ENCODE data around the gene RNMT.
A peak's percentile ranks its signal among the peaks of the same experiment; 100 is the strongest.

Gene RNMT

GRCh38 chr18:13791181-13791580 lies 64.7 kb downstream of the RNMT start:
- H3K4me3 ChIP-seq (ENCODE audit: insufficient read depth, low read depth, low read length) = no peak overlapping the region
- H3K27me3 ChIP-seq (ENCODE audit: control insufficient read depth, insufficient read depth, low read length, poor library complexity, severe bottlenecking) = no peaks in the 10 kb centered on the region
- H3K36me3 ChIP-seq (ENCODE audit: control insufficient read depth, insufficient read depth, low read length) = no peaks in the 10 kb centered on the region
- H3K4me1 ChIP-seq (ENCODE audit: control insufficient read depth, insufficient read depth, low read length) = no peaks in the 10 kb centered on the region
- no peaks in the 10 kb centered on the region for H3K9me3 ChIP-seq (ENCODE audit: control insufficient read depth, low read length)
- 87 to 91% methylated on average over 7 of the region's 7 CpGs for WGBS, 2 experiments
- H3K27ac ChIP-seq (ENCODE audit: insufficient read depth, low read depth, low read length, poor library complexity, severe bottlenecking) = no peak overlapping the region

- WGBS, 2 experiments = 53 to 61% methylated on average over 7 of the region's 7 CpGs
- Histone ChIP-seq H3K36me3 (ENCODE audit: control insufficient read depth, insufficient read depth, low read length) (no peaks in the 10 kb centered on the region), H3K27ac (ENCODE audit: insufficient read depth, low read depth, low read length, poor library complexity, severe bottlenecking) (no peak overlapping the region), H3K4me3 (ENCODE audit: insufficient read depth, low read depth, low read length) (no peak overlapping the region), H3K4me1 (ENCODE audit: control insufficient read depth, insufficient read depth, low read length) (no peaks in the 10 kb centered on the region), H3K9me3 (ENCODE audit: control insufficient read depth, low read length) (no peaks in the 10 kb centered on the region), H3K27me3 (ENCODE audit: control insufficient read depth, insufficient read depth, low read length, poor library complexity, severe bottlenecking) (no peaks in the 10 kb centered on the region)
These were observed 67.3 kb downstream of the RNMT start for GRCh38 chr18:13793819-13794218.

GRCh38 chr18:13796515-13796914 lies 70.0 kb downstream of the RNMT start:
- H3K27ac ChIP-seq (ENCODE audit: insufficient read depth, low read depth, low read length, poor library complexity, severe bottlenecking) = no peak overlapping the region
- no peaks in the 10 kb centered on the region for H3K36me3 ChIP-seq (ENCODE audit: control insufficient read depth, insufficient read depth, low read length)
- WGBS, 2 experiments = 89 to 90% methylated on average over 14 of the region's 14 CpGs
- peaks cover 6% of the 10 kb centered on the region for H3K4me1 ChIP-seq (ENCODE audit: control insufficient read depth, insufficient read depth, low read length)
- no peaks in the 10 kb centered on the region for H3K9me3 ChIP-seq (ENCODE audit: control insufficient read depth, low read length)
- peaks cover 16% of the 10 kb centered on the region for H3K27me3 ChIP-seq (ENCODE audit: control insufficient read depth, insufficient read depth, low read length, poor library complexity, severe bottlenecking)
- H3K4me3 ChIP-seq (ENCODE audit: insufficient read depth, low read depth, low read length) = no peak overlapping the region

- 83 to 97% methylated on average over 2 to 3 of the region's 3 CpGs for WGBS, 2 experiments
- Histone ChIP-seq H3K9me3 (ENCODE audit: control insufficient read depth, low read length) (no peaks in the 10 kb centered on the region), H3K27me3 (ENCODE audit: control insufficient read depth, insufficient read depth, low read length, poor library complexity, severe bottlenecking) (peaks cover 19% of the 10 kb centered on the region), H3K36me3 (ENCODE audit: control insufficient read depth, insufficient read depth, low read length) (no peaks in the 10 kb centered on the region), H3K27ac (ENCODE audit: insufficient read depth, low read depth, low read length, poor library complexity, severe bottlenecking) (no peak overlapping the region), H3K4me3 (ENCODE audit: insufficient read depth, low read depth, low read length) (no peak overlapping the region), H3K4me1 (ENCODE audit: control insufficient read depth, insufficient read depth, low read length) (peaks cover 6% of the 10 kb centered on the region)
These were observed 70.7 kb downstream of the RNMT start for GRCh38 chr18:13797157-13797611.

GRCh38 chr18:13799396-13799795 lies 72.9 kb downstream of the RNMT start:
- 87 to 91% methylated on average over 11 of the region's 11 CpGs for WGBS, 2 experiments
- H3K27ac ChIP-seq (ENCODE audit: insufficient read depth, low read depth, low read length, poor library complexity, severe bottlenecking) = no peak overlapping the region
- peaks cover 19% of the 10 kb centered on the region for H3K27me3 ChIP-seq (ENCODE audit: control insufficient read depth, insufficient read depth, low read length, poor library complexity, severe bottlenecking)
- H3K4me1 ChIP-seq (ENCODE audit: control insufficient read depth, insufficient read depth, low read length) = peaks cover 6% of the 10 kb centered on the region
- H3K4me3 ChIP-seq (ENCODE audit: insufficient read depth, low read depth, low read length) = no peak overlapping the region
- H3K9me3 ChIP-seq (ENCODE audit: control insufficient read depth, low read length) = no peaks in the 10 kb centered on the region
- H3K36me3 ChIP-seq (ENCODE audit: control insufficient read depth, insufficient read depth, low read length) = no peaks in the 10 kb centered on the region

GRCh38 chr18:13800505-13801259 lies 74.2 kb downstream of the RNMT start:
- H3K4me1 ChIP-seq (ENCODE audit: control insufficient read depth, insufficient read depth, low read length) = peaks cover 6% of the 10 kb centered on the region
- H3K27me3 ChIP-seq (ENCODE audit: control insufficient read depth, insufficient read depth, low read length, poor library complexity, severe bottlenecking) = peaks cover 19% of the 10 kb centered on the region
- H3K27ac ChIP-seq (ENCODE audit: insufficient read depth, low read depth, low read length, poor library complexity, severe bottlenecking) = no peak overlapping the region
- H3K9me3 ChIP-seq (ENCODE audit: control insufficient read depth, low read length) = no peaks in the 10 kb centered on the region
- H3K36me3 ChIP-seq (ENCODE audit: control insufficient read depth, insufficient read depth, low read length) = no peaks in the 10 kb centered on the region
- H3K4me3 ChIP-seq (ENCODE audit: insufficient read depth, low read depth, low read length) = peak overlapping the region; percentile 40
- 13 to 14% methylated on average over 30 of the region's 30 CpGs for WGBS, 2 experiments

- 12% methylated on average over 15 of the region's 15 CpGs for WGBS, 2 experiments
- H3K27me3 ChIP-seq (ENCODE audit: control insufficient read depth, insufficient read depth, low read length, poor library complexity, severe bottlenecking) = peaks cover 19% of the 10 kb centered on the region
- H3K9me3 ChIP-seq (ENCODE audit: control insufficient read depth, low read length) = no peaks in the 10 kb centered on the region
- no peaks in the 10 kb centered on the region for H3K36me3 ChIP-seq (ENCODE audit: control insufficient read depth, insufficient read depth, low read length)
- peaks cover 6% of the 10 kb centered on the region for H3K4me1 ChIP-seq (ENCODE audit: control insufficient read depth, insufficient read depth, low read length)
- no peak overlapping the region for H3K27ac ChIP-seq (ENCODE audit: insufficient read depth, low read depth, low read length, poor library complexity, severe bottlenecking)
- H3K4me3 ChIP-seq (ENCODE audit: insufficient read depth, low read depth, low read length) = peak overlapping the region; percentile 40
These were observed 74.8 kb downstream of the RNMT start for GRCh38 chr18:13801260-13801601.

GRCh38 chr18:13804305-13804704 lies 77.8 kb downstream of the RNMT start:
- 89 to 90% methylated on average over 4 of the region's 4 CpGs for WGBS, 2 experiments
- no peak overlapping the region for H3K27ac ChIP-seq (ENCODE audit: insufficient read depth, low read depth, low read length, poor library complexity, severe bottlenecking)
- H3K4me3 ChIP-seq (ENCODE audit: insufficient read depth, low read depth, low read length) = no peak overlapping the region
- peaks cover 10% of the 10 kb centered on the region for H3K4me1 ChIP-seq (ENCODE audit: control insufficient read depth, insufficient read depth, low read length)
- peaks cover 19% of the 10 kb centered on the region for H3K27me3 ChIP-seq (ENCODE audit: control insufficient read depth, insufficient read depth, low read length, poor library complexity, severe bottlenecking)
- H3K36me3 ChIP-seq (ENCODE audit: control insufficient read depth, insufficient read depth, low read length) = no peaks in the 10 kb centered on the region
- no peaks in the 10 kb centered on the region for H3K9me3 ChIP-seq (ENCODE audit: control insufficient read depth, low read length)

- 21 to 26% methylated on average over 8 of the region's 8 CpGs for WGBS, 2 experiments
- H3K4me1 ChIP-seq (ENCODE audit: control insufficient read depth, insufficient read depth, low read length) = peaks cover 4% of the 10 kb centered on the region
- no peak overlapping the region for H3K4me3 ChIP-seq (ENCODE audit: insufficient read depth, low read depth, low read length)
- no peaks in the 10 kb centered on the region for H3K36me3 ChIP-seq (ENCODE audit: control insufficient read depth, insufficient read depth, low read length)
- no peaks in the 10 kb centered on the region for H3K27me3 ChIP-seq (ENCODE audit: control insufficient read depth, insufficient read depth, low read length, poor library complexity, severe bottlenecking)
- no peak overlapping the region for H3K27ac ChIP-seq (ENCODE audit: insufficient read depth, low read depth, low read length, poor library complexity, severe bottlenecking)
- no peaks in the 10 kb centered on the region for H3K9me3 ChIP-seq (ENCODE audit: control insufficient read depth, low read length)
These were observed 82.0 kb downstream of the RNMT start for GRCh38 chr18:13808294-13809042.

GRCh38 chr18:13809043-13809430 lies 82.6 kb downstream of the RNMT start:
- Histone ChIP-seq H3K27ac (ENCODE audit: insufficient read depth, low read depth, low read length, poor library complexity, severe bottlenecking) (no peak overlapping the region), H3K4me3 (ENCODE audit: insufficient read depth, low read depth, low read length) (no peak overlapping the region), H3K4me1 (ENCODE audit: control insufficient read depth, insufficient read depth, low read length) (peaks cover 4% of the 10 kb centered on the region), H3K36me3 (ENCODE audit: control insufficient read depth, insufficient read depth, low read length) (no peaks in the 10 kb centered on the region), H3K27me3 (ENCODE audit: control insufficient read depth, insufficient read depth, low read length, poor library complexity, severe bottlenecking) (no peaks in the 10 kb centered on the region), H3K9me3 (ENCODE audit: control insufficient read depth, low read length) (no peaks in the 10 kb centered on the region)
- WGBS, 2 experiments = 91 to 93% methylated on average over 2 of the region's 2 CpGs

Measured in ectodermal cell (in vitro differentiated cells).